Right atrium auricular region (tissue), 2 donors: ENCODE measurements around the gene SOX21. TPM values are rescaled to one million over a fixed set of nuclear protein-coding genes. Genes with fewer than 3 reads are reported as not detected.

Experiments
- DNase-seq: peaks from one replicate; pipeline ENCODE4 v3.0.0-alpha.2; 2019; ENCODE audit warnings: low spot score
- H3K27ac ChIP-seq, 2 donors: fragments of 200-600 bp; sonication (generic); 1 replicate in 1 of 2; 2 replicates in 1 of 2; pipeline ENCODE4 v1.5.1; 2016 to 2019
- H3K27me3 ChIP-seq, 2 donors: fragments of 200-600 bp; sonication (generic); one replicate each; pipeline versions ENCODE4 v1.5.1 to v1.6.0; 2017 to 2019
- H3K36me3 ChIP-seq: fragments of 200-600 bp; sonication (generic); one replicate; pipeline ENCODE4 v1.5.1; 2016
- H3K4me1 ChIP-seq, 2 donors: fragments of 200-600 bp; sonication (generic); one replicate each; pipeline versions ENCODE4 v1.5.1 to v1.6.0; 2017 to 2019
- H3K4me3 ChIP-seq, 2 donors: fragments of 200-600 bp; sonication (generic); 1 replicate in 1 of 2; 2 replicates in 1 of 2; pipeline ENCODE4 v1.5.1; 2017 to 2019; ENCODE audit warnings: mild to moderate bottlenecking in 1 of 2, moderate library complexity in 1 of 2
- H3K9me3 ChIP-seq, 2 donors: fragments of 200-600 bp; sonication (generic); one replicate each; pipeline ENCODE4 v1.5.1; 2019
- CTCF ChIP-seq, 2 donors: fragments of 200-600 bp; sonication (generic); IDR thresholded peaks; one replicate each; pipeline ENCODE4 v1.5.1; 2019; ENCODE audit warnings: antibody characterized with exemption in 2 of 2
- total RNA-seq, 2 donors: library from RNA; depleted of rRNA; stranded (reverse); fragments of >200 nt; gene quantifications; one replicate each; pipeline ENCODE4 v1.1.0, GENCODE V29; 2016

The SOX21 gene
- total RNA-seq, 2 donors from 2014 or later: not detected

- no peak for TF ChIP-seq CTCF (IDR thresholded peaks at IDR 0.05)
- Histone ChIP-seq H3K27ac (no peak overlapping the region), H3K27me3 (peaks cover 43 to 49% of the 10 kb centered on the region in 2 donors)
Measured at GRCh38 chr13:94703271-94703670, 9.1 kb downstream of the SOX21 start.

GRCh38 chr13:94702181-94703041, 9.9 kb downstream of the SOX21 start:
- DNase-seq: no peak
- Histone ChIP-seq H3K9me3 (no peaks in the 10 kb centered on the region), H3K4me3 (no peak overlapping the region), H3K36me3 (no peaks in the 10 kb centered on the region), H3K27me3 (peaks cover 35 to 40% of the 10 kb centered on the region in 2 donors), H3K27ac (no peak overlapping the region), H3K4me1 (peaks cover 0 to 4% of the 10 kb centered on the region in 2 donors)
- no peak for TF ChIP-seq CTCF (IDR thresholded peaks at IDR 0.05)

More at GRCh38 chr13:94703271-94703670, 9.1 kb downstream of the SOX21 start:
- Histone ChIP-seq H3K9me3 (no peaks in the 10 kb centered on the region), H3K4me3 (no peak overlapping the region), H3K36me3 (no peaks in the 10 kb centered on the region), H3K4me1 (peaks cover 0 to 6% of the 10 kb centered on the region in 2 donors)
- DNase-seq: no peak

DNA sequence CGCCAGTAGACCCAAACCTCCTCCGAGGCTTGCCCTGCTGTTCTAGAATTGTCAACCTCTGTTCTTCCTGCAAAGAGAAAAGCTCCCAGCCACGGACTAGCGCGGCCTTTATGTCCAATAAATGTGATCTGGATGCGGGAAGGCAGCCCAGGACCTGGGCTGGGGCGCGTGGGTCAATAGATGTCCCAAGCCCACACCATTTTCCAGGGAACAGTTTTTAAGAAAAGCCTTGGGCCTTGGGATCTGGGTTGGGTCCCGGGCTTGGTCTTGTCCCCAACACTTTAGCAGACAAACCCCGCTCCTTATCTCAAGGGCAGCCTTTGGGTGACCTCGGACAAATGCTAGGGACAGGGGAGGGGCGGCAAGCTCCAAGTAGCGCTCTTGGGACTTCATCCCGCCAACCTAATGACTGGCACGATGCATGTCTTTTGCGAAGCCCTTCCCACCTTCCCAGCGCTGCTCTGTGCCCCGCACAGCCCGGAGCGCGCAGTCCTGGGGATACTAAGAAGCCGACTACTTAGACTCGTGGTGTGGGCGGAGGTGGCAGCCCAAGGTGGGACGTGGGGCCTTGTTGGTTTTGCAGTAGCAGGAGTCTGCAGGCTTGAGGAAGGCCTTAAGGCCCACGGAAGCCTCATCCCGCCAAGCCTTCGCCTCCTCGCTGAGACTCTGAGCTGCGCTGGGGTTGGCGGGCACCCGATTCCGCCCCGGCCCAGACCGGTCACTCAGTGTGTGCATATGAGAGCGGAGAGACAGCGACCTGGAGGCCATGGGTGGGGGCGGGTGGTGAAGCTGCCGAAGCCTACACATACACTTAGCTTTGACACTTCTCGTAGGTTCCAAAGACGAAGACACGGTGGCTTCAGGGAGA, 10.8 kb downstream of the SOX21 start:
- Histone ChIP-seq H3K4me1 (no peaks in the 10 kb centered on the region), H3K36me3 (no peaks in the 10 kb centered on the region), H3K4me3 (no peak overlapping the region), H3K27me3 (peaks cover 27 to 34% of the 10 kb centered on the region in 2 donors), H3K9me3 (no peaks in the 10 kb centered on the region), H3K27ac (no peak overlapping the region)
- no peak for DNase-seq
- no peak for TF ChIP-seq CTCF (IDR thresholded peaks at IDR 0.05)

DNA sequence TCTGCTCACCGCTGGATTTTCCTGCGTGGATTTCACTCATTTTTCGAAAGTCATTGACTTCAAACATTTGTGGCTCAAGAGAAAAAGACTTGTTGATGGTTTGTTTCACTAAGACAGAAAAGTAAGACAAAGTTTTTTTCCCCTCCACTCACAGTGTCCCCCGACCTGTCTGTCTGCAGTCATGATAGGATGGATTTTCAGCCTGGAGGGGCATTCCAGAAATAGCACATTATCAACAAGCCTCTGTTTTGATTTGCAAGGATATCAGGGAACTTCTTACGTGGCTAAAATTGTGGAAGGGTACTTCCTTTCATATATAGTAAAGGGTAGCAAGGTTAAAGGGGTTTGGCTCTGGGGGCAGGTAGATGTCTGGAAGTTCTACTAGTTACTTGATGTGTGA, 11.8 kb downstream of the SOX21 start:
- no peak for TF ChIP-seq CTCF (IDR thresholded peaks at IDR 0.05)
- H3K36me3 ChIP-seq: no peaks in the 10 kb centered on the region
- DNase-seq: no peak
- no peak overlapping the region for H3K27ac ChIP-seq
- H3K4me1 ChIP-seq: no peaks in the 10 kb centered on the region
- H3K4me3 ChIP-seq: no peak overlapping the region
- H3K27me3 ChIP-seq: peaks cover 17 to 25% of the 10 kb centered on the region in 2 donors
- H3K9me3 ChIP-seq: no peaks in the 10 kb centered on the region

DNA sequence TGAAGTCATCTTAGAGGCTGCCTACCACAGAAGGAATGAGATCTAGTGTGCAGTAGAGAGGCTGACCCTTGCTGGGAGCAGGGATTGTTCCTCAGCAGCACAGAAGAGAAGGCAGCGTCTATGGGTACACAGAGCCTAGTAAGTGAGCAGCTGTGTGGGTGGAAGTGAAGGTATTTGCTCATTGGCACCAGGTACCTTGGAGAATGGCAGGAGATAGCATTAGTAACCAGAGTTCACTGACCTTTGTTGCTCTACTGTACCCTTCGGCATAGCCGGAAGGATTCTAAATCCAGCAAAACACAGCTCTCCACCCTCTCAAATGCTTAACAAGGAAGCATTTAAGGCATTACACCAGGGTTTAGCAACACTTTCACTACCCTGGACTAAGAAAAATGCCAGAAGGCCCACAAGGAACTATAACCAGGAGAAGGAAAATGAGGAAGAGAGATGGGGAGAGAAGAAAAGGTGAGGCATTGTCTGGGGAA, 12.3 kb downstream of the SOX21 start:
- Histone ChIP-seq H3K4me3 (no peak overlapping the region), H3K9me3 (no peaks in the 10 kb centered on the region), H3K27me3 (peaks cover 12 to 20% of the 10 kb centered on the region in 2 donors), H3K4me1 (no peaks in the 10 kb centered on the region), H3K27ac (no peak overlapping the region), H3K36me3 (no peaks in the 10 kb centered on the region)
- no peak for TF ChIP-seq CTCF (IDR thresholded peaks at IDR 0.05)
- DNase-seq: no peak
